IPS DF 19.7 (cell line): Measurements from ENCODE around the gene OR1L8.
A peak's percentile ranks its signal among the peaks of the same experiment; 100 is the strongest.
"Not testable (repeated sequence)": the region's sequence is repeated elsewhere in the genome, so short reads cannot be mapped to it uniquely, and the experiment has no call there.

ENCODE experiments used
- DNase-seq: peaks from one replicate; pipeline ENCODE4 v3.0.0-alpha.2; 2013; ENCODE audit warnings: low read depth, low spot score

The OR1L8 gene, protein sequence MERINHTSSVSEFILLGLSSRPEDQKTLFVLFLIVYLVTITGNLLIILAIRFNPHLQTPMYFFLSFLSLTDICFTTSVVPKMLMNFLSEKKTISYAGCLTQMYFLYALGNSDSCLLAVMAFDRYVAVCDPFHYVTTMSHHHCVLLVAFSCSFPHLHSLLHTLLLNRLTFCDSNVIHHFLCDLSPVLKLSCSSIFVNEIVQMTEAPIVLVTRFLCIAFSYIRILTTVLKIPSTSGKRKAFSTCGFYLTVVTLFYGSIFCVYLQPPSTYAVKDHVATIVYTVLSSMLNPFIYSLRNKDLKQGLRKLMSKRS

DNA sequence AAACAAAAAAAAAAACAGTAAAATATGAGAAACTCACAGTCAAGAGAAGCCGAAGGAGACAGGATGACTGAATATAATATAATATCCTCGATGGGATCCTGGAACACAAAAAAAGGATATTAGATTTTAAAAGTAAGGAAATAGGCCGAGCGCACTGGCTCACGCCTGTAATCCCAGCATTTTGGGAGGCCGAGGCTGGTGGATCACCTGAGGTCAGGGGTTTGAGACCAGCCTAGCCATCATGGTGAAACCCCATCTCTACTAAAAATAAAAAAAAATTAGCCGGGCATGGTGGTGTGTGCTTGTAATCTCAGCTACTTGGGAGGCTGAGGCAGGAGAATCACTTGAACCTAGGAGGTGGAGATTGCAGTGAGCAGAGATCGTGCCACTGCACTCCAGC, at the start of gene OR1L8:
TSS of gene OR1L8 (minus strand) at position 101 of the 400 bp plus-strand sequence. CDS start 14,907 bp downstream, outside the sequence.
- DNase-seq = not testable (repeated sequence)

DNA sequence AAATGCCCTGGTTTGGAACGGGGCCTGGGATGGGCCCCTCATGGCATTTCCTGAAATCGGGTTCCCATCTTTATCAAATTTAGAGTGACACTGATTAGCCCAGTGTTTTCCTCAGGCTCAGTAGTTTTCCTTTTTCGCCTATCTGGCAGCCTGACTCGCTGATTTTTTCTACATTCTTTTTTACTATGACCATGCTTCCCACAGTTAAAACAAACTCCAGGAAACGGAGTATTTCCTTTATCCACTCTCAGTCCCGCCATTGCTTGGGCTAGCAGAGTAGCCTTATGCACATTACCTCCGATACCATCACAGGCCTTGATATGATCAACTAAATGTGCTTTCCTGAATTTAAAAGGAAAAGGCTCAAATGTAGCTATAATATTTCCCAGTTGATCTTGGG, 36.8 kb upstream of the OR1L8 start:
- no peak for DNase-seq

DNA sequence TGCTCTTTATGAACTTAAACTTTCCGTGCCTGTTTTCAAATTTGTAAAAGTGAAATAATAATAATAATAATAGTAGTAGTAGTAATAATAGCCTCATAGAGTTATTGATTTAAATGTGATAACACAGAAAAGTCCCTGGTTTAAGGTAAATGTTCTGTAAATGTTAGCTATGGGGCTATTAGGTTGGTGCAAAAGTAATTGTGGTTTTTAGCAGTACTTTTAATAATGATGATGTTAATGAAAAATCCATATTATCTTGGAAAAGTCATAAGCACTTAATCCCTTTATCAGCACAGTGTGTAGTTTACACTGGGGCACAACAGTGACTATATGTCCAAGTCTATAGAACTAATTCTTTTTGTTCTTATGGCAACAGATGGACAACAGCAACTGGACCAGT, 31.2 kb upstream of the OR1L8 start, which contains the start of gene OR1Q1:
TSS of gene OR1Q1 (plus strand) at position 377 of the 400 bp plus-strand sequence. CDS start at position 377, 0 bp downstream.
- no peak for DNase-seq

DNA sequence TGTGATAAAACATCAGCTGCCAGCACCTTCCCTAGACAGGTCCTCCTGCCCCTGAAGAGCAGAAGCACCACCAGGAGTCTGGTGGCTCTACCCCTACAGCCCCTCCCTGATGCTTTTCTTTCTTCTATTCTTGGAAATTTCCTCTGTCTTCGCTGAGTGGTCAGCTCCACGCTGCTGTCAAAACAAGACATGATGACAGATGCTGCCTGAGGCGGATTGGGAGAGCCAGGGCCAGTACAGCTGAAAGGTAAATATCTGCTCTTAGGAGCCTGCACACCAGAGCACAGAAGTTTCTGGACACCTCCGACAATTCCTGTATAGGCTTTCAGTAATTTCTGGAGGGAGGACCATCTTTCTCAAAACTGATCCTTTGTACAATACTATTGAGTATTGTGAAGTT, 26.6 kb upstream of the OR1L8 start:
- no peak for DNase-seq

DNA sequence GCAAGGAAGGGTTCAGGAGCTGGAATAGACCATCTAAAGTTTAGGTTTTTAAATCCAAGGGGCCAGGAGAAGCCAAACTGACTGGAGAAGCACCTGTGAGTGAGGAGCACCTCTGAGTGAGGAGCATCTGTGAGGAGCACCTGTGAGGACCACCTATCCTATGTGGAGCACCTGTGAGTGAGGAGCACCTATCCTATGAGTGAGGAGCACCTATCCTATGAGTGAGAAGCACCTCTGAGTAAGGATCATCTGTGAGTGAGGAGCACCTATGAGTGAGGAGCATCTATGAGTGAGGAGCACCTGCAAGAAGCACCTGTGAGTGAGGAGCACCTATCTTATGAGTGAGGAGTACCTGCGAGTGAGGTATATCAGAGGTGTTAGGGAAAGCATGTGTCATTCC, 23.4 kb upstream of the OR1L8 start:
- DNase-seq = no peak

DNA sequence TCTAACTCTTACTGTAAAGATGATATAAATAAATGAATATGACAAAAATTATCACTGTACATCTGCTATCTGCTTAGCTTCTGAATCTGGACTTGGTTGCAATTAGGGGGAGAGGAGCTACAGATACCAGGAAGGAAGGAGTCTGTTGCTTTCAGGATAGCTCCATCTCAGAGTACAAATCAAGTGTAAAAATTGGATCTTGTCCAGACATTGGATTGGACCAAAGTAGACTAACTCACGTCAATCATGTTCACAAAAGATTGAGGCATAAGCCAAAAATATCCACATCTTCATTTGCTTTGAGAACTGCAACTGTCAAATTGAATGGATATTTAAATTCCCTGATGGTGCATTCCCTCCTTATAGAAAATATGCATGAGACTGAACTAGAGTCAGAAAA, 22.5 kb upstream of the OR1L8 start:
- no peak for DNase-seq

DNA sequence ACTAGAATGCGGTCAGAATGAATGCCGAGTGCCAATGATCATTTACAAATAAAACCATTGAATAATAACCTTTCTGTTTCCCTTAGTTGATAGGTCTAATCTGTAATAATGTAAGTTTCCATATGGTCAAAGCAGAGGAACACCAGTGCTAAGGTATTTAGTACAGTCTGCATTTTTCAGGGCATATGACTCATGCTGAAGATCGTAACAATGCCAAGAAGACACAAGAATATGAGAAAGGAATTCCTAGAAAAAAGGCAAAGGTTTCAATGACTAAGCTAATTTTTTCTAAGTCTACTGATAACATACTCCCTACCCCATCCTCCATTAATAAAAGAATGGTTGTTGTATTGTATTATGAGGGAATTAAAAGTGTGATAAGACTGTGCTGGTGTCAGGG, 2.8 kb downstream of the OR1L8 start:
- DNase-seq = no peak

DNA sequence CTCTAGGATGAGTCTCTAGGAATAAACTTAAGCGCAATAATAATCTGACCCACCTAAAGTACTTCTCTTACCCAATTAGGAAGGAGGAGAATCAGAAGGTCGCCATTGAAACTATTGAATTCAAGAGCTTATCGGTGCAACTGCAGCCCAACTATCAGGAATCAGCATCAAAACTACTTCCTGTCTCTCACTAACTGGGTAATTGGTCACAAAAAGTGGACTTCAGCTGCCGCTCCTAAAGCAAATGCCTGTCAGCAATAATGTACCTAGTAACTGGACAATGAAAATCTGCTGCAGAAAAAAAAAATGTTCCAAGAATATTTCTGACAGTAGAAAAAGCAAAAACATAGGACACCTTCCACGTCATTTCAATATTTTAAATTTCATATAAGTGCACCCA, 3.3 kb downstream of the OR1L8 start:
- DNase-seq = no peak

DNA sequence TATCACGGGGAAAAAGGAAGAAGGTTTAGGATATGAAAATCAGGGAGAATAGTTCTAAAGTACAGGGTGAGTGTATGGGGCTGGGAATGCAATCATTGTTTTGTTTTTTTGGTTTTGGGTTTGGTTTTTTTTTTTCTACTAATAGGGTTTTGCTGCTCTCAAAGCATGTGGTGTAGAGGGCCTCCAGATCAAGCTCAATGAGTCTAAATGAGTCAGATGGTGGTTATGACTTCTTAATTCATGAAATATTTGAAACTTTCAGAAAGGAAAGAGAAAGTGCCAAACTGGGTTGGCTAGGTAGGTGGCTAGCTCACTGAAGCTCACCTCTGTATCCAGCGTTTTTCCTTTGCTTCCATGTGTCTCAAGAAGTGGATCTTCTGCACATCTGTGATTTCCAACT, 10.7 kb downstream of the OR1L8 start:
- DNase-seq = no peak

DNA sequence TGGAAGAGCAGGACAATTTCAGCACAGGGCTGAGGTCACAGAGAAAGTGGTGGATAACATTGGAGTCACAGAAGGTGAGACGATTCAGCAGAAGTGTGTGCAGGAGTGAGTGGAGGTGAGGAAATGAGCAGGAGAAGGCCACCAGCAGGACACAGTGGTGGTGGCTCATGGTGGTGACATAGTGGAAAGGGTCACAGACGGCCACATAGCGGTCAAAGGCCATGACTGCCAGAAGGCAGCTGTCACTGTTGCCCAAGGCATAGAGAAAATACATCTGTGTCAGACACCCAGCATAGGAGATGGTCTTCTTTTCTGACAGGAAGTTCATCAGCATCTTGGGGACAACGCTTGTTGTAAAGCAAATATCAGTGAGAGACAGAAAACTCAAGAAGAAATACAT, 15.3 kb downstream of the OR1L8 start:
- DNase-seq = no peak

DNA sequence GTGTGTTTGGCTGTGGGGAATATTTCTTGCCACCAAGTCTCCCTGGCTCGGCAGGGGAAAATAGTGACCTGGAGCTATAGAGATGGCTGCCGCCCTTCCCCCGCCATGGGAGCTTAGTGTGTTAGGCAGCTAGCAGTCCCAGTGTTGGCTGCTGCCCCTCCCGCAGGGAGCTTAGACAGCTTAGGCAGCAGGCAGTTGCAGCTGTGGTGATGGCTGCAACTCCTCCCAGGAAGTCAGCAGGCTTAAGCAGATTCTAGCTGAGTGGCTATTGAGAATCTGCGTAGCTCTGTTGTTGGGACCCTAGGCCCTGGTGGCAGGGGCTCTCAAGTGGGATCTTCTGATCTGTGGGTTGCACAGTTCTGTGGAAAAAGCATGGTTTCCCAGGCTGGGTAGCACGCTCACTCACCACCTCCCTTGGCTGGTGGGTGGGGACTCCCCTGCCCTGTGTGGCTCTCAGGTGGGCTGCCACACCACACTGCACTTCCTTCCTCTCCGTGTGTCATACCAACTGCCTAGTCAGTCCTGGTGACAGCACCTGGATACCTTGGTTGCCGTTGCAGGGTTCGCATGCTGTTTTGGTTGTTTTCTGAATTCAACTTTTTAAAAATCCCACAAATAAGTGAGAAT, 20.9 kb downstream of the OR1L8 start:
- DNase-seq = peak; percentile 40

DNA sequence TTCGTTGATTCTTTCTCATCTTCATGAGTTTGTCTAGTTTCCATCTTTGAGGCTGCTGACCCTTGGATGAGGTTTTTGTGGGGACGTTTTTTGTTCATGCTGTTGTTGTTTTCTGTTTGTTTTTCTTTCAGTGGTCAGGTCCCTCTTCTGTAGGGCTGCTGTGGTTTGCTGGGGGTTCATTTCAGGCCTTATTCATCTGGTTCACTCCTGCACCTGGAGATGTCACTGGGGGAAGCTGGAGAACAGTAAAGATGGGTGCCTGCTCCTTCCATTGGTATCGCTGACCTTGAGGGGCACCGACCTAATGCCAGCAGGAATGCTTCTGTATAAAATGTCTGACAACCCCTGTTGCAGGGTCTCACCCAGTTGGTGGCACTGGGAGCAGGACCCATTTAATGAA, 21.7 kb downstream of the OR1L8 start:
- DNase-seq = no peak

DNA sequence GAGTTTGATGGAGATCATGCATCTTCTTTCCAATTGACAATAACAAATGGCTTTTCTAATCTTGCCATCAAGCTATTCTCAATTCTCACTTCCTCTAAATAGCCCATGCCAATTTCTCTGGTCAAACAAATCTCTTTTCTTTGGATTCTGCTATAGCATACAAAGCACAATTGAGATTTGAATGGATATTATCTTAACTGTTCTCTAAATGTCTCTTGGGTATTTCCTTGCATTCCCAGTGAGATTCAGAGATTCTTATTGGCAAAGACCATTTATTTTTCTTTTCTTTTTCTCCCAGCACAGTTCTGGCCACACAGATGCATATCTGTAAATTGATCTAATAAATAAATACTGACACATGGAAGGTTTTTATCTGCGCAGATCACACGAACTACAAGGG, 30.4 kb downstream of the OR1L8 start, which contains the start of gene OR1N2:
TSS of gene OR1N2 (plus strand) at position 301 of the 400 bp plus-strand sequence. CDS start 100 bp downstream, outside the sequence.
- DNase-seq = no peak

DNA sequence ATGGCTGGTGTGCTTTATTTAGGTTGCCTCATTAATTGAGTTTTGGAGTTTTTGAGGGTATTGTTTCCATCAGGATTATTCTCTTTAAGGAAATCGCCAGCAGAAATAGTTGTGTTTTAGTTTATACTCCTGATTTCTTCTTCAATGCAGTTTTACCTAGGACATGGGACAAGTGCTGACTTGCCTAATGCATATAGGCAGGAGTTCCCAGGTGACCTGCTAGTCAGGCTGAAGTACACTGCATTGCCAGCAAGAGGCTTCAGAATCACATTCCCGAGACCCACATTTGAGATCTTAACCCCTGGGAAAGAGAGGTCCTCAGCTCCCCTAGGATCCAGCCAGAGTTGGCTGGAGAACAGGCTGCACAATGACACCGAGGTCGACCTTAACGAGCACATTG, 31.8 kb downstream of the OR1L8 start:
- DNase-seq = no peak

DNA sequence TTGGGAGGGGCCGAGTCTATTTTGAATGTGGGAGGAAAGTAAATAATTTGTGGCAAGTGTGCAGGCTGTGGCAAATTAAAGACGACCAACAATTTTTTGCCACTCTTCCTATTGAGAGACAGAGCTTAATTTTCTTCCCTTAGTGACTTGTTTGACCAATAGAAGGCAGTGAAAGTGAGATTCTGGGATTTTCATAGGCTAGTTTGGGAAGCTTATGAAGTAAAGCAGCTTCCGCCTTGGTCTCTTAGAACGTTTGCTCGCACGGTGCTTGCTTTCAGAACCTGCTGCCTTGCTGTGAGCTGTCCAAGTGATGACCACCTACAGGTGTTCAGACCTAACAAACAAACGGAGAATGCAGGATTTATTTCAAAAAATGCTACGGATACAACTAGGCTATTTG, 37.0 kb downstream of the OR1L8 start:
- no peak for DNase-seq

DNA sequence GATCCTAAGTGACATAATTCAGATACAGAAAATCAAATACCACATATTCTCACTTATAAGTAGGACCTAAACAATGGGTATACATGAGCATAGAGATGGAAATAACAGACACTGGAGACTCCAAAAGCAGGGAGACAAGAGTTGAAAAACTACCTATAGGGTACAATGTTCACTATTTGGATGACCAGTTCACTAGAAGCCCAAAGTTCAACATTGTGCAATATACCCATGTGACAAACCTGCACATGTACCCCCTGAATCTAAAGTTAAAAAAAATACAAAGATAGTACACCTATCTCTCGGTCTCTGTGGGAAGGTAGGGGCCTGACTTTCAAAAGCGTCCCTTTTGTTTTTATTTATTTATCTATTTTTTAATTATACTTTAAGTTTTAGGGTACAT, 44.4 kb downstream of the OR1L8 start:
- DNase-seq = no peak

DNA sequence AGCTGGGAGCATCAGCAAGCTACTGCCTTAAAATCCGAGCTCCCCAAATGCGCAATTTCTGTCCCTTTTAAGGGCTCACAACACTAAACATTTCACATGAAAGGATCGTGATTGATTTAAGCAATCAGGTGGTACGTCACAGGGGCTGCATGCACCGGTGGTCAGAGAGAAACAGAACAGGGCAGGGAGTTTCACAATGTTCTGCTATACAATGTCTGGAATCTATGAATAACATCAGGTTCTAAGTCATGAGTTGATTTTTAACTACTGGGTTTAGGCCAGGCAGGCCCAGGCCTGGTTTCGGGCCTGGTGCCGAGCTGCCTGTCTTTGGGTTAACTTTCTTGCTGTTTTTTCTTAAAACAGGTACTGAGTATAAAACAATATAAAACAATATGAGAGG, 46.1 kb downstream of the OR1L8 start:
- not testable (repeated sequence) for DNase-seq

DNA sequence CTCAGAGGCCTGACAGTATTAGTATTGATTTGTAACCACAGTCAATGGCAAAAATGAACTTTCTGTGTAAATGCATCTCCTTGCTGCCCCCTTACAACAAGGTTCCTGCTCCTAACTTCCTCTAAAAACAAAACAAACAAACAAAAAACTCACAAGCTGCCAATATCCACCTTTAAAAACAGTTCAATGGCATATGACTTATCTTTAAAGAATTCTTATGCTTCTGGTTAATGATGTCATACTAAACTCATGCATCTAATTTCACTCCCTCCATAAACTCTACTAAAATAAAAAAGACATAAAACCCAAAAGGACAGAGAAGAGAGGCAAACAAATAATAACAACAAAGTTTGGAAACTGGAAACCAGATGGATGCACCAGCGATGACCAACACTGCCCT, 47.0 kb downstream of the OR1L8 start:
- DNase-seq = no peak

DNA sequence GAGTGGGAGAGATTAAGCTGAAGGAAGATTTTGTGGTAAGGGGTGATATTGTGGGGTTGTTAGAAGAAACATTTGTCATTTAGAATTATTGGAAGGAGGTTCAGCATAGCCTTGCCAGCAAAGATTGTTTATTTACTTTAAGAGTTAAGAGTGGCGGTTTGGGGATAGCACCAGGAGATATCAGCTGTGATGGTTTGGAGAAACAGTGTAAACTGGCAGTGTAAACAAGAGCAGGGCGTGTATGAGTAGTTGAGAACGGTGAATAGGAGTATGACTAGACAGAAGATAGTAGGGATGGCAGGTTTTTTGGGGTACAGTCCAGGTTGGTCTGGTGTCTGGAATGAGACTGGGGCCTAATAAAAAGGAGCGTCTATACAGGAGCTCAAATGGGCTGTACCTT, 52.0 kb downstream of the OR1L8 start:
- DNase-seq = not testable (repeated sequence)

DNA sequence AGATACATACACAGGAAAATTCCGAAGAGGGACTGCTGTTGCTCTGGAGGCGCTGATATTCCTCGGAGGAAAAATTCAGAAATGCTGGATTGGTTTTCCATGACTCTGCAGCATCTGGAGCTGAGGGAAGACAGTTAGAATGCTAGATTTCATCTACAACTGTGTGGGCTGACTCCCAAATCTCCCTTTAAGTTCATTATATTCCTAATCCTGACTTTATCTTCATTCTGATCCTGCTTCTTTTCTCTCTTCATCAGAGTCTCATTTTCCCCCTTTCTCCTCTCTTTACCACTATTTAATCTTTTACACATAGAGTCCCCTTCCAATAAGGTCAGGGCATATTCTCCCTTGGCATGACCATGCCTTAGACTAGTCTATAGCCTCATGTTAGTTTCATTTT, 56.0 kb downstream of the OR1L8 start, which contains the start of gene OR1N1:
TSS of gene OR1N1 (minus strand) at position 101 of the 400 bp plus-strand sequence. CDS start at position 101, 0 bp downstream.
- DNase-seq = no peak

DNA sequence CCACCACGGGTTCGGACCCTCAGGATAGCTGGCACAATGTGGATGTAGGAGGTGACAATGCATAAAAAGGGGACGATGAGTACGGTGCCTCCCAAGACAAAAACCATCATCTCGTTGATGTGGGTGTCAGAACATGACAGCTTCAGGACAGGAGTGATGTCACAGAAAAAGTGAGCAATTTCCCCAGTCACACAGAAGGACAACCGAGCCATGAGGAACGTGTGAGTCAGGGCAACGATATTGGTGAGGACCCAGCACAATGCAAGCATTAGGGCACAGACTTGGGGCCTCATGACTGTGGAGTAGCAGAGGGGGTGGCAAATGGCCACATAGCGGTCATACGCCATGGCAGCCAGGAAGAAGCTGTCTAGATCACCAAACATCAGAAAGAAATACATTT, 56.6 kb downstream of the OR1L8 start:
- DNase-seq = no peak

DNA sequence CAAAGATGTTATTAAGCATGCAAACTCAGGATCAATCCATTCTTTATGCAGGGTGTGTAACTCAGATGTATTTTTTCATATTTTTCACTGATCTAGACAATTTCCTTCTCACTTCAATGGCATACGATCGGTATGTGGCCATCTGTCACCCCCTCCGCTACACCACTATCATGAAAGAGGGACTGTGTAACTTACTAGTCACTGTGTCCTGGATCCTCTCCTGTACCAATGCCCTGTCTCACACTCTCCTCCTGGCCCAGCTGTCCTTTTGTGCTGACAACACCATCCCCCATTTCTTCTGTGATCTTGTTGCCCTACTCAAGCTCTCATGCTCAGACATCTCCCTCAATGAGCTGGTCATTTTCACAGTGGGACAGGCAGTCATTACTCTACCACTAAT, 63.8 kb downstream of the OR1L8 start:
- no peak for DNase-seq

DNA sequence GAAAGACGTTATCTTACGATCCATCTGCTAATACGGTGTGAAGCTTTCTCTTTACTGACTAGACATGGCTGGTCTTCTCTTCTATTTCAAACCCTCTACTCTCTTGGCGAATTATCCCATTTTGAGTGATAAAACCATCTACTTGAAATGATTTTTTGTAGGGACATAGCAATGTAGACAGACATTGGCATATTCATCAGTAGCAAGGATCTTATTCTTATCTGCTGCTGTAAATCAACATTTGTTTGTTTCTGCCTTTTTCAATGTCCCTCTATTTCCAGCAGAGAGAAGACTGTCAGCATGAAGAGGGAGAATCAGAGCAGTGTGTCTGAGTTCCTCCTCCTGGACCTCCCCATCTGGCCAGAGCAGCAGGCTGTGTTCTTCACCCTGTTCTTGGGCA, 64.3 kb downstream of the OR1L8 start, which contains the start of gene OR1J4:
TSS of gene OR1J4 (plus strand) at position 301 of the 400 bp plus-strand sequence. CDS start at position 301, 0 bp downstream.
- no peak for DNase-seq
